K562 (cell line): Measurements from ENCODE around the gene PRUNE1. TPM values are rescaled to one million over a fixed set of nuclear protein-coding genes. Genes with fewer than 3 reads are reported as not detected.

Experiments
- ATAC-seq: fragments of 200-7000 bp; cut with Tn5 transposase; 3 replicates; pipeline ENCODE4 v1.9.1; 2020; ENCODE audit warnings: moderate library complexity
- BruUV-seq: library from RNA; stranded (reverse); fragments of 400-500 nt; replicated peaks from 2 replicates; lab custom pipeline; 2021; lab: Mats Ljungman, UMichigan
- CTCF ChIA-PET: fragments of 300-600 bp; formaldehyde crosslinking; extraction: SDS; loops from one replicate; lab custom pipeline; 2021; ENCODE audit warnings: low intra/inter-chr PET ratio; lab: Yijun Ruan, JAX
- POLR2A ChIA-PET: fragments of 300-600, 350-650 bp; sonication (Branson Sonifier 250); formaldehyde crosslinking; extraction: SDS; loops from one replicate; lab custom pipeline; 2021; ENCODE audit warnings: antibody characterized with exemption, inconsistent platforms; lab: Yijun Ruan, JAX
- DNase-seq, 4 experiments: peaks; one replicate each; pipeline versions ENCODE4 v3.0.0 to v3.0.0-alpha.2; 2011 to 2018; ENCODE audit warnings: low spot score in 3 of 4, mixed read lengths in 3 of 4; ENCODE audit errors: extremely low read depth in 1 of 4
- FAIRE-seq: peaks from 2 replicates; lab custom pipeline; 2011; peaks lifted over from hg19 to GRCh38; lab: Jason Lieb, UNC
- H2AFZ ChIP-seq: 2 replicates; pipeline ENCODE4 v1.6.0; 2011; ENCODE audit warnings: low read depth, low read length, control low read depth, inconsistent platforms
- H3K27ac ChIP-seq: fragments of 200-600 bp; 3 replicates; pipeline ENCODE4 v1.8.0; 2011; ENCODE audit warnings: low read depth, mild to moderate bottlenecking, control low read depth, inconsistent platforms, low read length, moderate library complexity, mixed read lengths; ENCODE audit errors: extremely low read depth
- H3K27me3 ChIP-seq, 2 experiments: fragments of 300-600 bp in 1 of 2; 2 replicates in 1 of 2; 3 replicates in 1 of 2; pipeline versions ENCODE4 v1.6.0 to v1.8.0; 2011; ENCODE audit warnings: inconsistent platforms in 2 of 2, low read length in 2 of 2, mild to moderate bottlenecking in 1 of 2, mixed read lengths in 1 of 2, moderate library complexity in 1 of 2; ENCODE audit not compliant: control insufficient read depth in 2 of 2, insufficient read depth in 2 of 2
- H3K36me3 ChIP-seq: fragments of 300-600 bp; 3 replicates; pipeline ENCODE4 v1.8.0; 2011; ENCODE audit warnings: mild to moderate bottlenecking, low read length, inconsistent platforms; ENCODE audit not compliant: control insufficient read depth, insufficient read depth
- H3K4me1 ChIP-seq, 2 experiments: fragments of 200-600 bp in 1 of 2; replicated peaks in 1 of 2; 2 replicates in 1 of 2; 3 replicates in 1 of 2; pipeline versions ENCODE4 v1.5.1 to v1.8.0; 2011; ENCODE audit warnings: inconsistent platforms in 2 of 2, low read length in 2 of 2, mild to moderate bottlenecking in 1 of 2, mixed read lengths in 1 of 2, moderate library complexity in 1 of 2; ENCODE audit not compliant: control insufficient read depth in 2 of 2, insufficient read depth in 2 of 2
- H3K4me2 ChIP-seq: 2 replicates; pipeline ENCODE4 v1.6.1; 2011; ENCODE audit warnings: low read length, control low read depth, inconsistent platforms, mixed read lengths; ENCODE audit not compliant: insufficient read depth
- H3K4me3 ChIP-seq: fragments of 200-600 bp; sonication (generic), shearing (Covaris generic); 2 replicates; pipeline ENCODE4 v1.5.1; 2016; ENCODE audit warnings: control low read depth, inconsistent platforms
- H3K79me2 ChIP-seq: fragments of 200-600 bp; 3 replicates; pipeline ENCODE4 v1.8.0; 2011; ENCODE audit warnings: low read length, inconsistent platforms; ENCODE audit not compliant: control insufficient read depth, insufficient read depth
- H3K9ac ChIP-seq, 2 experiments: 2 replicates each; pipeline versions ENCODE4 v1.6.0 to v1.6.1; 2011; ENCODE audit warnings: low read depth in 2 of 2, low read length in 2 of 2, control low read depth in 1 of 2, inconsistent platforms in 1 of 2, mild to moderate bottlenecking in 1 of 2, mixed read lengths in 1 of 2; ENCODE audit not compliant: insufficient read depth in 1 of 2
- H3K9me1 ChIP-seq: one replicate; pipeline ENCODE4 v1.6.0; 2011; ENCODE audit warnings: inconsistent platforms, mild to moderate bottlenecking, low read length, moderate library complexity; ENCODE audit not compliant: control insufficient read depth, insufficient read depth
- H3K9me3 ChIP-seq: replicated peaks from 2 replicates; pipeline ENCODE4 v1.5.1; 2011; ENCODE audit warnings: low read depth, low read length, inconsistent platforms; ENCODE audit not compliant: control insufficient read depth, insufficient read depth
- H4K20me1 ChIP-seq: replicated peaks from 2 replicates; pipeline ENCODE4 v1.6.1; 2011; ENCODE audit warnings: low read length, inconsistent platforms, mixed read lengths; ENCODE audit not compliant: control insufficient read depth, insufficient read depth
- ARID2 ChIP-seq: fragments of 450-650 bp; IDR thresholded peaks from 2 replicates; pipeline ENCODE4 v1.6.1; 2017; ENCODE audit warnings: antibody characterized with exemption, mild to moderate bottlenecking
- CC2D1A ChIP-seq: fragments of 450-650 bp; IDR thresholded peaks from 2 replicates; pipeline ENCODE4 v1.6.1; 2017; ENCODE audit warnings: mild to moderate bottlenecking
- CTCF ChIP-seq, 3 experiments: IDR thresholded peaks in 2 of 3; conservative IDR thresholded peaks in 1 of 3; 2 replicates each; pipeline ENCODE4 v1.5.1; 2011 to 2012; ENCODE audit warnings: low read length in 3 of 3, mild to moderate bottlenecking in 3 of 3, control low read depth in 2 of 3, improper control_type of control experiment in 1 of 3, inconsistent platforms in 1 of 3, low read depth in 1 of 3, mixed read lengths in 1 of 3, moderate library complexity in 1 of 3; ENCODE audit not compliant: insufficient read depth in 2 of 3
- POLR2G ChIP-seq: fragments of 200-400 bp; formaldehyde crosslinking; IDR thresholded peaks from 2 replicates; pipeline ENCODE4 v1.6.1; 2017; ENCODE audit warnings: low read depth, mild to moderate bottlenecking, antibody characterized with exemption, low read length, moderate library complexity
- RAD21 ChIP-seq, 2 experiments: fragments of 250-450 bp in 1 of 2; fragments of 450-650 bp in 1 of 2; sonication (Bioruptor Pico) in 1 of 2; formaldehyde crosslinking in 1 of 2; IDR thresholded peaks in 1 of 2; conservative IDR thresholded peaks in 1 of 2; 2 replicates each; pipeline versions ENCODE4 v1.4.0 to v1.8.0; 2020 to 2022; ENCODE audit warnings: mild to moderate bottlenecking in 2 of 2, moderate library complexity in 1 of 2
- WGBS: fragments of 100-300 bp; shearing (Covaris generic); methylation state at CpG from one replicate; pipeline ENCODE4 v1.1.6; 2016; ENCODE audit warnings: low coverage, mixed read lengths; ENCODE audit not compliant: insufficient coverage; ENCODE audit errors: missing lambda C conversion rate; 5-methylcytosine and 5-hydroxymethylcytosine counted together
- in situ Hi-C: fragments of 300-500 bp; cut with MboI; formaldehyde crosslinking; loops from 4 replicates; pipeline ENCODE4 v1.15.0; 2018; ENCODE audit warnings: inconsistent platforms, mixed read lengths
- intact Hi-C: fragments of 100-400 bp; cut with micrococcal nuclease; formaldehyde crosslinking; loops from 2 replicates; pipeline ENCODE4 v1.14.2; 2022
- polyA plus RNA-seq, 8 experiments: library from polyadenylated mRNA; depleted of rRNA in 4 of 8; stranded (reverse) in 5 of 8; unstranded in 3 of 8; fragments of >200 nt; fragmentation: Nextera tagmentation in 2 of 8; fragmentation: Illumina TruSeq in 1 of 8; extraction: Ambion mirVana in 2 of 8; extraction: Trizol in 1 of 8; gene quantifications; 2 replicates each; pipeline versions ENCODE4 v1.2.1 to v1.2.3, GENCODE V29; 2011 to 2014; ENCODE audit warnings: inconsistent platforms in 1 of 8, missing spikeins in 1 of 8
- total RNA-seq, 7 experiments: library from RNA; depleted of rRNA in 6 of 7; stranded (reverse); fragments of >200 nt in 6 of 7; fragmentation: Illumina TruSeq in 2 of 7; extraction: Trizol in 2 of 7; gene quantifications; 2 replicates each; pipeline versions ENCODE4 v1.2.1 to v1.2.3, GENCODE V29; 2011 to 2021; ENCODE audit warnings: low replicate concordance in 1 of 7
- TF ChIP-seq, protein P1 (sequence below): fragments of 450-650 bp; IDR thresholded peaks from 2 replicates; pipeline ENCODE4 v1.6.1; 2016
- TF ChIP-seq, protein P2 (sequence below): sonication (generic); formaldehyde crosslinking; IDR thresholded peaks from 2 replicates; pipeline ENCODE4 v1.8.0; 2022; ENCODE audit warnings: mild to moderate bottlenecking, missing genetic modification reagents

Gene PRUNE1
- total and polyA plus RNA-seq, 9 of the 15 experiments (the other 6 are each of a cell fraction or from before 2014, with no cell fraction given), result 16.7 to 48.3 (median 26.2) TPM

DNA sequence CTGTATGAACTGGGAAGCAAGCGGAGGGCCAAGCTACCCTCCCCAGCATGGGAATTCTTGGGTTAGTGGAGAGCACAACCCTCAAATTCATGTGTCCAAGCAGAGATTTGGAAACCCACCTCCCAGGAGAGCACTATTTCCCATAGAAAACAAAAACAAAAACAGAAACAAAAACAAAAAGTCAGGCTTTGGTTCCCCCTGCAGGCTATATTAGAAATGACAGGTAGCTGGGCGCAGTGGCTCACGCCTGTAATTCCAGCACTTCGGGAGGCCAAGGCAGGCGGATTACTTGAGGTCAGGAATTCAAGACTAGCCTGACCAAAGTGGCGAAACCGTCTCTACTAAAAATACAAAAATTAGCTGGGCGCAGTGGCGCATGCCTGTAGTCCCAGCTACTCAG is 12.4 kb upstream of the PRUNE1 start:
- no peaks in the 10 kb centered on the region for H3K27me3 ChIP-seq
- no peaks in the 10 kb centered on the region for H3K79me2 ChIP-seq
- intact Hi-C loops, result loop anchor here (5.0 to 10.0 kb wide), 3 partner anchors 161 to 739 kb away; partner anchors contain the start of gene CA14
- no peaks in the 10 kb centered on the region for H3K9me1 ChIP-seq
- peaks cover 11% of the 10 kb centered on the region; the same call in 2 of the 3 replicates for H3K36me3 ChIP-seq
- no peak overlapping the region for H3K9ac ChIP-seq
- no peaks in the 10 kb centered on the region for H4K20me1 ChIP-seq
- WGBS, result 16% methylated on average over 9 of the region's 9 CpGs
- ChIA-PET POLR2A (interaction anchor here (0.6 to 3.6 kb wide), 6 partner anchors 10 to 435 kb away, joined by 3 to 22 read pairs (median 3); partner anchors contain the start of genes ANXA9, MCL1 and MINDY1), CTCF (interaction anchor here (0.6 to 2.6 kb wide), 6 partner anchors 373 to 840 kb away, joined by 3 to 9 read pairs (median 3); no protein-coding TSS in a partner anchor)
- peaks cover 27 to 33% of the 10 kb centered on the region in 2 experiments for H3K4me1 ChIP-seq
- FAIRE-seq (peak; percentile 85), ATAC-seq (peak; percentile 34; the same call in 1 of the 3 replicates), DNase-seq (peak in 3 of 4 experiments; percentile 38 to 55 (median 39))
- peak overlapping the region; percentile 34; the same call in 1 of the 2 replicates for H2AFZ ChIP-seq
- no peak overlapping the region for H3K4me3 ChIP-seq
- H3K9me3 ChIP-seq, result no peaks in the 10 kb centered on the region
- H3K4me2 ChIP-seq, result peak overlapping the region; percentile 18; the same call in 1 of the 2 replicates
- in situ Hi-C loops, result loop anchor here (5.0 to 10.0 kb wide), 2 partner anchors 431 to 739 kb away; partner anchors contain the start of gene CA14
- no peak overlapping the region for H3K27ac ChIP-seq
- BruUV-seq, result no TSS peak
- TF ChIP-seq ARID2, result 0 out of 2 replicates have a peak, but pooled peaks have one; percentile 34
- TF ChIP-seq RAD21 (CRISPR knock-in tag; conservative IDR thresholded peaks at IDR 0.05 in 1 of 2, IDR thresholded peaks at IDR 0.05 in 1 of 2), result peak; percentile 64 to 70
- TF ChIP-seq, protein P1, sequence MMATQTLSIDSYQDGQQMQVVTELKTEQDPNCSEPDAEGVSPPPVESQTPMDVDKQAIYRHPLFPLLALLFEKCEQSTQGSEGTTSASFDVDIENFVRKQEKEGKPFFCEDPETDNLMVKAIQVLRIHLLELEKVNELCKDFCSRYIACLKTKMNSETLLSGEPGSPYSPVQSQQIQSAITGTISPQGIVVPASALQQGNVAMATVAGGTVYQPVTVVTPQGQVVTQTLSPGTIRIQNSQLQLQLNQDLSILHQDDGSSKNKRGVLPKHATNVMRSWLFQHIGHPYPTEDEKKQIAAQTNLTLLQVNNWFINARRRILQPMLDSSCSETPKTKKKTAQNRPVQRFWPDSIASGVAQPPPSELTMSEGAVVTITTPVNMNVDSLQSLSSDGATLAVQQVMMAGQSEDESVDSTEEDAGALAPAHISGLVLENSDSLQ, result 0 out of 2 replicates have a peak, but pooled peaks have one; percentile 14
- peak; percentile 64; the same call in 1 of the 2 replicates for TF ChIP-seq CC2D1A
- TF ChIP-seq CTCF (IDR thresholded peaks at IDR 0.05 in 2 of 3, conservative IDR thresholded peaks at IDR 0.05 in 1 of 3; ENCODE audit: insufficient read depth in 2 of 3, low read depth in 1 of 3, low read length in 3 of 3), result peak; percentile 56 to 76 (median 73); a peak in 5 of 6 replicates
- TF ChIP-seq, protein P2, sequence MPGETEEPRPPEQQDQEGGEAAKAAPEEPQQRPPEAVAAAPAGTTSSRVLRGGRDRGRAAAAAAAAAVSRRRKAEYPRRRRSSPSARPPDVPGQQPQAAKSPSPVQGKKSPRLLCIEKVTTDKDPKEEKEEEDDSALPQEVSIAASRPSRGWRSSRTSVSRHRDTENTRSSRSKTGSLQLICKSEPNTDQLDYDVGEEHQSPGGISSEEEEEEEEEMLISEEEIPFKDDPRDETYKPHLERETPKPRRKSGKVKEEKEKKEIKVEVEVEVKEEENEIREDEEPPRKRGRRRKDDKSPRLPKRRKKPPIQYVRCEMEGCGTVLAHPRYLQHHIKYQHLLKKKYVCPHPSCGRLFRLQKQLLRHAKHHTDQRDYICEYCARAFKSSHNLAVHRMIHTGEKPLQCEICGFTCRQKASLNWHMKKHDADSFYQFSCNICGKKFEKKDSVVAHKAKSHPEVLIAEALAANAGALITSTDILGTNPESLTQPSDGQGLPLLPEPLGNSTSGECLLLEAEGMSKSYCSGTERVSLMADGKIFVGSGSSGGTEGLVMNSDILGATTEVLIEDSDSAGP, result no peak
- no peak for TF ChIP-seq POLR2G
